HG03175 (cell line): ENCODE measurements around the gene HLCS.

Experiments
- ATAC-seq: cut with Tn5 transposase; IDR thresholded peaks from one replicate; pipeline ENCODE4 v1.9.1; 2021; ENCODE audit warnings: mild to moderate bottlenecking, moderate library complexity; ENCODE audit not compliant: unreplicated experiment

Gene HLCS

DNA sequence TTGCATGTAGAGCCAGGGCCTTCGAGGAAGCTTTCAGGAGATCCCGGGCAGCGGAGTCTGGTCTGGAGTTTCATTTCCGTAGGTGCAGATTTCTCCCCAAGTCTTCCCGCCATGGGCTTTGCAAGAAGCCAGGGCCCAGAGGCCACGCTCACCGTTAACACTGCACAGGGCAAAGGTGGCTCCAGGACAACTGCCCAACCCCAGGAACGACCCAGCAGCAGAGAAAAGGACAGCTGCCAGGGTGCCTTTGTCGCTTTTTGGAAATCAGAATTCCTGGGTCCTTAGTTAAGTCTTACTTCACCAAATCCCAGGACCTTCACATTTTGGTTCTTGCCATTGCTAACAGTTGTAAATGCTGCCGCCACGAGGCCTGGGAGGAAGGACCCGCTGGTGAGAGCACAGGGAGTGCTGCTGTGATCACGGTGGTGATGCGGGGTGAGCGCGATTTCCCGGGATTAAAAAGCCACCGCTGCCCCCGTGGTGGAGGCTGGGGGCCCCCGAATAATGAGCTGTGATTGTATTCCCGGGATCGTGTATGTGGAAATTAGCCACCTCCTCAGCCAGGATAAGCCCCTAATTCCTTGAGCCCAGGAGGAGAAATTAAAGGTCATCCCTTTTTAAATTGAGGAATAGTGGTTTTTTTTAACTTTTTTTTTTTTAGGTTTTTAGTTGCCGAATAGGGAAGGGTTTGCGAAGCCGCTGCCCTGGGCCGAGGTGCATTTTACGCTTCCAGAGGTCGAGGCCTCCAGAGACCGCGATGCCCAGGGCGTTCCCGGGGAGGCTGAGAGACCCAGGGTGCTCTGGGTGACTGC lies 259.3 kb downstream of the HLCS start:
- no peak for ATAC-seq

GRCh38 chr21:36706482-36706852 lies 260.0 kb downstream of the HLCS start:
- no peak for ATAC-seq

DNA sequence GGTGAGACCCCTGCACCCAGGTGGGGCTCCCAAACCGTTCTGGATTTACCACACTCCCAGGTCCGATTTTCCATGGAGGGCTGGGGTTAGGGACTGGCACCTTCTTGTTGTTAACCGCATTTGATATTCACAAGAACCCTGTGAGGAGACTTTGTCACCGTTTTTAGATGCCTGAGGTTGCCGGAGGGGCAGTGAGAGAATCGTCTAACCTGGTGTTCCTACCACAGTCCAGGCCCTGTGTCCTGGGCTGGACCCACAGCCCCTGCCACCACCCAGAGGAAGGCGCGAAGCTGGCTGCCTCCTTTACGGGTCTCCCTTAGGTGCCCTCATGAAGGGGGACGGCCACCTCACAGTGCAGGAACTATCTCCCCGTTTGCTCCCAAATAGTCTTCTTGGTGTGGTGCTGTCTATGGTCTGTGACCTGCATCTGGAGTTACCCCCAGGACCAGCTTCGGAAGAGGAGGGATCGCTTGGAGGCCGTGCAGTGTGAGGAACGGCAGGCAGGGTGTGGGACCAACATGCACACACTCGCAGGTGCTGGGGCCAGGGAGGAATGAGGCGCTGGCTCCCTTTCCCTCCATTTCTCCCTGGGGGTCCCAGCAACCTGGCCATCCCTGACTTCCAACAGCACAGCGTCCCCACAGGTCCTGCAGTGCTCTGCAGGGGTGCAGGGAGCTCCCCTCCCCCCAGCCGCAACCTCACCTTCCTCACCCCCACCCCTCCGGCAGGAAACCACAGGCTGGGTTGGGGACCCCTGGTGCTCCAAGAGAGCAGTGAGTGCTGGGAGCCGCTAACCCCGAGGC lies 260.6 kb downstream of the HLCS start:
- ATAC-seq: no peak

GRCh38 chr21:36704958-36705678 lies 261.4 kb downstream of the HLCS start:
- ATAC-seq: no peak

DNA sequence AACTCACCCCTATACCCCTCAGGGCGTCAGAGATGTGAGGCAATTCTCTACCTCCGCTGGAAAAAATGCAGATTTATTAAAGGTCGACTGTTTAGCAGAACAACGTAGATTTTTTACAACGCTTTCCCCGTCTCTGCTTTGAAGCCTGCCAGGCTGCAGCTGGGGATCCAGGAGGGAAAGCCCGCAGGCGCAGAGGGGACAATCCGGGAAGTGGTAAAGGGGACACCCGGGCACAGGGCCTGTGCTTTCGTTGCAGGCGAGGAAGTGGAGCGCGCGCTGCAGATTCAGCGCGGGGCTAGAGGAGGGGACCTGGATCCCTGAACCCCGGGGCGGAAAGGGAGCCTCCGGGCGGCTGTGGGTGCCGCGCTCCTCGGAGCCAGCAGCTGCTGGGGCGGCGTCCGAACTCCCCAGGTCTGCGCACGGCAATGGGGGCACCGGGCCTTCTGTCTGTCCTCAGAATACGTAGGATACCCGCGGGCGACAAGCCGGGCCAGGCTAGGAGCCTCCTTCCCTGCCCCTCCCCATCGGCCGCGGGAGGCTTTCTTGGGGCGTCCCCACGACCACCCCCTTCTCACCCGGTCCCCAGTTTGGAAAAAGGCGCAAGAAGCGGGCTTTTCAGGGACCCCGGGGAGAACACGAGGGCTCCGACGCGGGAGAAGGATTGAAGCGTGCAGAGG lies 262.1 kb downstream of the HLCS start:
- no peak for ATAC-seq

DNA sequence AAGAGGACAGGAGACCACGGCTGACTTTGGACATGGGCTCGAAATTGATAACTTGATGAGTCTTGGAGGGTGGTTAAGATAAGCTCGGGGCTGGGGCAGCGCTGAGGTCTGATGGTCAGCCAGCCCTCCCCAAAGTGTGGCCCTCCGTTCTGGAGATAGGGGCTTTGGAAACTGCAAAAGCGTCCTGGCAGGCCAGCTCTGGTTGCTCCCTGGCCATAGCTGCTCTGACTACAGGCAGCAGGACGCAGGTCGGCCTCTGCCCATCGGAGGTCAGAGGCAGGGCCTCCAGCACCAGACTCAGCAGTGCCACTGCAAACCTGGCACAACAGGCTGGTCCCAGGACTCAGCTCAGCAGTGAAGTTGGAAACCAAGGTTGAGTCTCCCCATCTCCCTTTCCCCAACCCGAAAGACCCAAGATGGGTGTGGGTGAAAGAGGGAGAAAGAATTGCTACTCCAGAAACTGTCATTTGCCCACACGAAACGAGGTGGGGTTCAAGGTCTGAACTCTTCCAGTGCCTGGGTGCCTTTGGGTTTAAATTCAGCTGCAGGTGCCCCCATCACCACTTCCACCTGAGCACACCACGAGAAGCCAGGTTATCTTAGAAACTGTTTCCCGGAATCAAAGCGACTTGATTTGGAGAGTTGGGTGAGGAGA lies 262.7 kb downstream of the HLCS start:
- ATAC-seq: no peak

GRCh38 chr21:36703123-36703522 lies 263.3 kb downstream of the HLCS start:
- ATAC-seq: no peak

- ATAC-seq: no peak
Observed at GRCh38 chr21:36702622-36702968, 263.9 kb downstream of the HLCS start.

DNA sequence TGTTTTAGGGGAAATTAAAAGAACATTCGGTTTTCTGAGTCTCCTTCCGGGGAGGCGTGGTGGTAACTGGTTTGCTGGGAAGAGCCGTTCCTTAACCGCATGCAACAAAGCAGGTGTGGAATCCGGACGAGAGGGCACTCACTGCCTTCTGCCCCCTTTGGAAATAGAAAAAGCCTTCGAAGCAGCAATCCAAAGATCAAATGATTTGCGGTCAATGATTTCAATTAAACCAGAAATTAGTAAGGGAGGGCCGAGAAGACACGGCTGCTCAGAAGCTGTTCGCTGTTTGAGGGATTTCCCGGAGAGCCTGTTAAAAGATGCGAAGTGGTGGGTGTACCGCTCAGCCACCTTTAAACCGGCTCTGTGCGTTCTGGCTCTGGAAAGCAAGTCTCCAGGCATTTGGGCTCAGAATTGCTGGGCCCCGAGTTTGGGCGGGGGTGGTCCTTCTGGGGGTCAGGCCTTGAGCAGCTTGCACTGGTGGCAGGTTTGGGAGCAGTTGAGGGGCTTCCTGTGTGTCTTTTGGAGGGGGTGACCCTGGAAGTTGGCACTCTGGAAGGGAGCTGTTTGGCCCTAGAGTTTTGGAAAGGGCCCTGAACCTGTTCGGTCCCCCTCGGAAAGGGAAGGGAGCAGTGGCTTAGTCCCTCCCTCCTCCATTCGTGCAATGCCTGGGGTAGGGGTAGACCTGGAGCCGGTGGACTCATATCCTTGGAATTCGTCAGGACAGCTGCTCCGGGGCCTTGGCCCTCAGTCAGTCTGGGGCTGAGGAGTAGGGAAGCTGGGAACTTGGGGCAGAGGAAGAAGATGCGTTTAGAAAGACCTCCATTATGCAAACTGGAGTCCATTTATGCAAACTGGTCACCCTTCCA lies 264.5 kb downstream of the HLCS start:
- ATAC-seq: no peak

- no peak for ATAC-seq
Observed at GRCh38 chr21:36700971-36701755, 265.3 kb downstream of the HLCS start.
